ENCODE data around the gene INPP5K.

INPP5K gene

GRCh38 chr17:1473841-1474240 lies 42.6 kb downstream of the INPP5K start:
- peak overlapping the region; percentile 44 to 92 (median 82) for H3K4me2 ChIP-seq
- H3K4me3 ChIP-seq, result no peak overlapping the region
- H3K36me3 ChIP-seq, result peaks cover 12 to 77% (median 31%) of the 10 kb centered on the region in 11 experiments; a peak in 20 of 22 replicates
- peak overlapping the region in 2 of 11 experiments; percentile 20 to 38; a peak in 2 of 22 replicates for H3K27ac ChIP-seq
- TF ChIP-seq Cebpa-rat (IDR thresholded peaks at IDR 0.05), result no peak
- H3K9me3 ChIP-seq (replicated peaks in 1 of 11), result peaks cover 0 to 12% (median 11%) of the 10 kb centered on the region in 11 experiments; a peak in 15 of 22 replicates
- H3K27me3 ChIP-seq, result 0 out of 22 replicates have a peak, but pooled peaks cover 0 to 3% (median 0%) of the 10 kb centered on the region in 11 experiments
- H3K4me1 ChIP-seq, result peaks cover 64 to 83% (median 71%) of the 10 kb centered on the region in 10 experiments
- 0 out of 22 replicates have a peak overlapping the region, but pooled peaks of 2 of the 11 experiments have one; percentile 1 to 8 for H3K9ac ChIP-seq
- H4K20me1 ChIP-seq, result peaks cover 28 to 93% (median 51%) of the 10 kb centered on the region in 11 experiments; a peak in 21 of 22 replicates

GRCh38 chr17:1473170-1473569 lies 43.2 kb downstream of the INPP5K start:
- H3K27me3 ChIP-seq, result 0 out of 22 replicates have a peak, but pooled peaks cover 0 to 3% (median 0%) of the 10 kb centered on the region in 11 experiments
- TF ChIP-seq Cebpa-rat (IDR thresholded peaks at IDR 0.05), result no peak
- H3K4me1 ChIP-seq, result peaks cover 69 to 89% (median 76%) of the 10 kb centered on the region in 10 experiments
- H3K9ac ChIP-seq, result peak overlapping the region in 3 of 11 experiments; percentile 1 to 23 (median 8); a peak in 1 of 22 replicates
- H3K9me3 ChIP-seq (replicated peaks in 1 of 11), result peaks cover 0 to 17% (median 12%) of the 10 kb centered on the region in 11 experiments; a peak in 15 of 22 replicates
- H3K4me2 ChIP-seq, result peak overlapping the region; percentile 44 to 92 (median 82)
- H4K20me1 ChIP-seq, result peaks cover 28 to 93% (median 48%) of the 10 kb centered on the region in 11 experiments
- peaks cover 18 to 77% (median 31%) of the 10 kb centered on the region in 11 experiments; a peak in 20 of 22 replicates for H3K36me3 ChIP-seq
- no peak overlapping the region for H3K4me3 ChIP-seq
- peak overlapping the region in 2 of 11 experiments; percentile 14 to 19; a peak in 3 of 22 replicates for H3K27ac ChIP-seq

- Histone ChIP-seq H4K20me1 (peaks cover 28 to 89% (median 49%) of the 10 kb centered on the region in 11 experiments), H3K9ac (peak overlapping the region in 1 of 11 experiments; percentile 13; a peak in 1 of 22 replicates), H3K36me3 (peaks cover 20 to 73% (median 24%) of the 10 kb centered on the region in 11 experiments; a peak in 21 of 22 replicates), H3K4me1 (peaks cover 67 to 93% (median 79%) of the 10 kb centered on the region in 10 experiments), H3K27ac (no peak overlapping the region), H3K27me3 (0 out of 22 replicates have a peak, but pooled peaks cover 0 to 3% (median 0%) of the 10 kb centered on the region in 11 experiments), H3K9me3 (replicated peaks in 1 of 11) (peaks cover 0 to 17% (median 12%) of the 10 kb centered on the region in 11 experiments; a peak in 15 of 22 replicates), H3K4me3 (no peak overlapping the region), H3K4me2 (peak overlapping the region; percentile 44 to 92 (median 82))
- no peak for TF ChIP-seq Cebpa-rat (IDR thresholded peaks at IDR 0.05)
Observed at GRCh38 chr17:1471911-1472821, 44.2 kb downstream of the INPP5K start.

- TF ChIP-seq Cebpa-rat (IDR thresholded peaks at IDR 0.05), result no peak
- Histone ChIP-seq H3K27me3 (0 out of 22 replicates have a peak, but pooled peaks cover 0 to 3% (median 0%) of the 10 kb centered on the region in 11 experiments), H4K20me1 (peaks cover 28 to 89% (median 48%) of the 10 kb centered on the region in 11 experiments), H3K27ac (no peak overlapping the region), H3K4me2 (peak overlapping the region; percentile 44 to 92 (median 82)), H3K36me3 (peaks cover 18 to 73% (median 29%) of the 10 kb centered on the region in 11 experiments; a peak in 21 of 22 replicates), H3K4me3 (no peak overlapping the region), H3K9ac (peak overlapping the region in 1 of 11 experiments; percentile 13; a peak in 1 of 22 replicates), H3K9me3 (replicated peaks in 1 of 11) (peaks cover 0 to 17% (median 12%) of the 10 kb centered on the region in 11 experiments; a peak in 15 of 22 replicates), H3K4me1 (peaks cover 61 to 87% (median 77%) of the 10 kb centered on the region in 10 experiments)
Observed at GRCh38 chr17:1471490-1471889, 44.9 kb downstream of the INPP5K start.

- Histone ChIP-seq H3K4me3 (no peak overlapping the region), H3K9ac (peak overlapping the region in 1 of 11 experiments; percentile 13; a peak in 1 of 22 replicates), H3K4me1 (peaks cover 55 to 81% (median 73%) of the 10 kb centered on the region in 10 experiments), H3K27me3 (peaks cover 0 to 3% (median 0%) of the 10 kb centered on the region in 11 experiments; a peak in 3 of 22 replicates), H3K36me3 (peaks cover 18 to 73% (median 33%) of the 10 kb centered on the region in 11 experiments; a peak in 21 of 22 replicates), H3K27ac (peak overlapping the region in 1 of 11 experiments; percentile 28; a peak in 2 of 22 replicates), H3K9me3 (replicated peaks in 1 of 11) (peaks cover 0 to 17% (median 12%) of the 10 kb centered on the region in 11 experiments; a peak in 15 of 22 replicates), H3K4me2 (peak overlapping the region; percentile 44 to 92 (median 79)), H4K20me1 (peaks cover 28 to 89% (median 53%) of the 10 kb centered on the region in 11 experiments)
- TF ChIP-seq Cebpa-rat (IDR thresholded peaks at IDR 0.05), result no peak
Observed at GRCh38 chr17:1470755-1471462, 45.5 kb downstream of the INPP5K start.

- no peak overlapping the region for H3K4me3 ChIP-seq
- H3K4me1 ChIP-seq, result peaks cover 48 to 74% (median 68%) of the 10 kb centered on the region in 10 experiments
- 0 out of 22 replicates have a peak overlapping the region, but pooled peaks of 1 of the 11 experiments have one; percentile 36 for H3K9ac ChIP-seq
- H3K9me3 ChIP-seq (replicated peaks in 1 of 11), result peaks cover 0 to 17% (median 12%) of the 10 kb centered on the region in 11 experiments; a peak in 15 of 22 replicates
- peak overlapping the region; percentile 44 to 92 (median 79) for H3K4me2 ChIP-seq
- peaks cover 0 to 10% (median 6%) of the 10 kb centered on the region in 11 experiments; a peak in 12 of 22 replicates for H3K27me3 ChIP-seq
- peaks cover 34 to 92% (median 57%) of the 10 kb centered on the region in 11 experiments for H4K20me1 ChIP-seq
- TF ChIP-seq Cebpa-rat (IDR thresholded peaks at IDR 0.05), result no peak
- H3K36me3 ChIP-seq, result peaks cover 18 to 73% (median 40%) of the 10 kb centered on the region in 11 experiments; a peak in 21 of 22 replicates
- peak overlapping the region in 4 of 11 experiments; percentile 11 to 46 (median 23); a peak in 5 of 22 replicates for H3K27ac ChIP-seq
Observed at GRCh38 chr17:1470071-1470754, 46.2 kb downstream of the INPP5K start.

- Histone ChIP-seq H3K9ac (no peak overlapping the region), H3K4me3 (no peak overlapping the region; a peak in 1 of 20 replicates), H3K27ac (no peak overlapping the region), H3K9me3 (replicated peaks in 1 of 11) (peaks cover 0 to 17% (median 12%) of the 10 kb centered on the region in 11 experiments; a peak in 15 of 22 replicates), H3K36me3 (peaks cover 18 to 80% (median 40%) of the 10 kb centered on the region in 11 experiments; a peak in 21 of 22 replicates), H4K20me1 (peaks cover 43 to 95% (median 59%) of the 10 kb centered on the region in 11 experiments), H3K4me1 (peaks cover 48 to 74% (median 61%) of the 10 kb centered on the region in 10 experiments), H3K27me3 (peaks cover 2 to 17% (median 13%) of the 10 kb centered on the region in 11 experiments; a peak in 16 of 22 replicates), H3K4me2 (peak overlapping the region in 6 of 11 experiments; percentile 26 to 88 (median 78); a peak in 7 of 22 replicates)
- TF ChIP-seq Cebpa-rat (IDR thresholded peaks at IDR 0.05), result no peak
Observed at GRCh38 chr17:1469231-1469852, 47.1 kb downstream of the INPP5K start.

Measured in BLaER1 treated with 17β-estradiol and CSF1 and Interleukin-3, amounts not matched to agents 10 nM and 100 nM (cell line).